ENCODE results near the gene DNPEP. TPM values are rescaled to one million over a fixed set of nuclear protein-coding genes. Genes with fewer than 3 reads are reported as not detected.

Gene DNPEP
- total and polyA plus RNA-seq, 2 of the 8 experiments (the other 6 are each of a cell fraction or from before 2014, with no cell fraction given): 59.8 to 109 TPM

DNA sequence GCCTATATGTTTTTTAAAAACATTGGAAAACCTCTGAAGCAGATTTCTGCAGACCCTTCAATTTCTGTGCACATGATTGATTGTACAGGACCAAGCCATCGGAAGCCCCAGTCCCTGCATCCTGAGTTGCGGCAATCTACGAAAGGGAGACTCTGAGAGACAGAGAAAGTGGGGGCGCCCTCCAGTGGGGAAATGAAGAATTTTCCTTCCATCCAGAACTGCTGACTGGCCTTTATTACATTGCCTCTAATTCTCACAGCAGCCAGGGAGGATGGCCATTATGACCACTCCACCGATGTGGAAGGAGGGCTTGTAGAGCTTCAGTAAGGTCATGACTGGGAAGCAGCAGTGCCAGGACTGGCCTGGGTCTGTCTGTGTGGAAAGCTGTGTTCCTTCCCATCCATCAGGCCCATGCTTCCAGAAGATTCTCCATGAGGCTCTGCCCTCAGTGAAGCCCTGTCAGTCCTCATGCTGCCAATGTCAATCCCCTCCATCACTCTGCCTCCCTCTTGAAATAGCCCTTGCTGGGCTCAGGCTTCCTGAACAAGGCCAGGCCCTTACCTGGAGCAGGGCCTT, 35.2 kb downstream of the DNPEP start:
- H3K14ac ChIP-seq (ENCODE audit: insufficient read length): no peak overlapping the region
- no peaks in the 10 kb centered on the region for H3K36me3 ChIP-seq (ENCODE audit: control insufficient read depth in 2 of 4, insufficient read depth in 4 of 4, low read length in 3 of 4)
- H4K5ac ChIP-seq (ENCODE audit: insufficient read length, low read depth, low read length): no peak overlapping the region
- H4K20me1 ChIP-seq (replicated peaks in 1 of 2; ENCODE audit: control insufficient read depth in 1 of 2, insufficient read depth in 2 of 2, low read length in 2 of 2): no peaks in the 10 kb centered on the region
- no peak overlapping the region for H2BK120ac ChIP-seq (replicated peaks; ENCODE audit: low read depth, low read length)
- H3K4me1 ChIP-seq (replicated peaks in 1 of 4; ENCODE audit: control insufficient read depth in 3 of 4, insufficient read depth in 4 of 4, low read length in 3 of 4): peaks cover 0 to 3% (median 0%) of the 10 kb centered on the region in 4 experiments; a peak in 1 of 7 replicates
- peak; percentile 81 for FAIRE-seq
- H3K18ac ChIP-seq (ENCODE audit: extremely low read depth, low read length): no peak overlapping the region; the same call in 1 of the 2 replicates
- no peak overlapping the region for H2BK20ac ChIP-seq (ENCODE audit: low read length)
- H3K79me1 ChIP-seq (ENCODE audit: low read depth, low read length): no peaks in the 10 kb centered on the region
- H2AFZ ChIP-seq (ENCODE audit: low read length): no peak overlapping the region
- H3K23me2 ChIP-seq (ENCODE audit: low read depth, low read length): no peaks in the 10 kb centered on the region
- no peak overlapping the region for H3K27ac ChIP-seq (ENCODE audit: low read depth, low read length)
- H3K4ac ChIP-seq (replicated peaks; ENCODE audit: insufficient read length, low read depth, low read length): no peak overlapping the region
- H3K9ac ChIP-seq (replicated peaks in 1 of 4; ENCODE audit: extremely low read depth in 1 of 4, low read depth in 3 of 4, low read length in 3 of 4): no peak overlapping the region
- no peak overlapping the region for H3K4me3 ChIP-seq (ENCODE audit: extremely low read depth in 1 of 4, insufficient read depth in 2 of 4, low read depth in 3 of 4, low read length in 4 of 4)
- WGBS, 2 experiments (ENCODE audit: extremely low coverage in 1 of 2, insufficient coverage in 1 of 2, insufficient read length in 1 of 2, insufficient replicate concordance in 2 of 2, low coverage in 1 of 2, low lambda C conversion rate in 2 of 2, missing lambda C conversion rate in 1 of 2): 49% methylated on average over 5 of the region's 5 CpGs; no CpG with 5 or more reads in 1 of the 2 experiments
- H4K8ac ChIP-seq (ENCODE audit: extremely low read depth, insufficient read depth, low read length): no peak overlapping the region
- H2AK5ac ChIP-seq (ENCODE audit: low read depth, low read length): no peak overlapping the region
- H2BK12ac ChIP-seq (ENCODE audit: low read depth, low read length): no peak overlapping the region
- H3K56ac ChIP-seq (replicated peaks; ENCODE audit: insufficient read length, low read depth, low read length): no peak overlapping the region
- H2BK15ac ChIP-seq (ENCODE audit: low read length): no peak overlapping the region
- H3K27me3 ChIP-seq (replicated peaks in 1 of 4; ENCODE audit: control insufficient read depth in 3 of 4, extremely low read depth in 1 of 4, insufficient read depth in 3 of 4, low read length in 3 of 4): peaks cover 4 to 13% (median 8%) of the 10 kb centered on the region in 4 experiments
- TF ChIP-seq NRF1 (IDR thresholded peaks at IDR 0.05; ENCODE audit: low read depth, low read length) (no peak), GABPA (IDR thresholded peaks at IDR 0.05; ENCODE audit: borderline replicate concordance, insufficient read depth, low read length) (peak; percentile 23; the same call in 1 of the 2 replicates), MAFK (IDR thresholded peaks at IDR 0.05; ENCODE audit: low read depth, low read length) (peak; percentile 96), BACH1 (IDR thresholded peaks at IDR 0.05; ENCODE audit: low read length) (0 out of 2 replicates have a peak, but pooled peaks have one; percentile 39), RAD21 (IDR thresholded peaks at IDR 0.05 in 1 of 2, conservative IDR thresholded peaks at IDR 0.05 in 1 of 2; ENCODE audit: low read depth in 2 of 2, low read length in 2 of 2) (peak; percentile 74 to 77)
- TF ChIP-seq, protein P1, sequence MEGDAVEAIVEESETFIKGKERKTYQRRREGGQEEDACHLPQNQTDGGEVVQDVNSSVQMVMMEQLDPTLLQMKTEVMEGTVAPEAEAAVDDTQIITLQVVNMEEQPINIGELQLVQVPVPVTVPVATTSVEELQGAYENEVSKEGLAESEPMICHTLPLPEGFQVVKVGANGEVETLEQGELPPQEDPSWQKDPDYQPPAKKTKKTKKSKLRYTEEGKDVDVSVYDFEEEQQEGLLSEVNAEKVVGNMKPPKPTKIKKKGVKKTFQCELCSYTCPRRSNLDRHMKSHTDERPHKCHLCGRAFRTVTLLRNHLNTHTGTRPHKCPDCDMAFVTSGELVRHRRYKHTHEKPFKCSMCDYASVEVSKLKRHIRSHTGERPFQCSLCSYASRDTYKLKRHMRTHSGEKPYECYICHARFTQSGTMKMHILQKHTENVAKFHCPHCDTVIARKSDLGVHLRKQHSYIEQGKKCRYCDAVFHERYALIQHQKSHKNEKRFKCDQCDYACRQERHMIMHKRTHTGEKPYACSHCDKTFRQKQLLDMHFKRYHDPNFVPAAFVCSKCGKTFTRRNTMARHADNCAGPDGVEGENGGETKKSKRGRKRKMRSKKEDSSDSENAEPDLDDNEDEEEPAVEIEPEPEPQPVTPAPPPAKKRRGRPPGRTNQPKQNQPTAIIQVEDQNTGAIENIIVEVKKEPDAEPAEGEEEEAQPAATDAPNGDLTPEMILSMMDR (IDR thresholded peaks at IDR 0.05; ENCODE audit: control extremely low read depth in 1 of 3, insufficient read depth in 1 of 3, low read depth in 1 of 3, low read length in 3 of 3): peak; percentile 59 to 85 (median 81)
- TF ChIP-seq, protein P2, sequence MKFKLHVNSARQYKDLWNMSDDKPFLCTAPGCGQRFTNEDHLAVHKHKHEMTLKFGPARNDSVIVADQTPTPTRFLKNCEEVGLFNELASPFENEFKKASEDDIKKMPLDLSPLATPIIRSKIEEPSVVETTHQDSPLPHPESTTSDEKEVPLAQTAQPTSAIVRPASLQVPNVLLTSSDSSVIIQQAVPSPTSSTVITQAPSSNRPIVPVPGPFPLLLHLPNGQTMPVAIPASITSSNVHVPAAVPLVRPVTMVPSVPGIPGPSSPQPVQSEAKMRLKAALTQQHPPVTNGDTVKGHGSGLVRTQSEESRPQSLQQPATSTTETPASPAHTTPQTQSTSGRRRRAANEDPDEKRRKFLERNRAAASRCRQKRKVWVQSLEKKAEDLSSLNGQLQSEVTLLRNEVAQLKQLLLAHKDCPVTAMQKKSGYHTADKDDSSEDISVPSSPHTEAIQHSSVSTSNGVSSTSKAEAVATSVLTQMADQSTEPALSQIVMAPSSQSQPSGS (IDR thresholded peaks at IDR 0.05; ENCODE audit: low read length): no peak
- no peaks in the 10 kb centered on the region for H3K79me2 ChIP-seq (ENCODE audit: control insufficient read depth in 1 of 2, insufficient read depth in 2 of 2, low read length in 2 of 2)
- H4K91ac ChIP-seq (replicated peaks; ENCODE audit: insufficient read length, low read length): no peak overlapping the region
- DNase-seq (ENCODE audit: low read depth in 1 of 2, low spot score in 2 of 2): peak; percentile 43 to 94
- H3K4me2 ChIP-seq (ENCODE audit: insufficient read depth in 1 of 2, low read depth in 2 of 2, low read length in 2 of 2): no peak overlapping the region
- ChIA-PET CTCF (ENCODE audit: partially characterized antibody) (interaction anchor here (0.6 to 8.0 kb wide), 32 partner anchors 8 to 272 kb away, joined by 3 to 91 read pairs (median 5); partner anchors contain the start of genes DNAJB2, GLB1L, RESP18 and STK16), POLR2A (ENCODE audit: partially characterized antibody) (no interaction called here)
- H3K9me3 ChIP-seq (ENCODE audit: insufficient read depth in 2 of 2, low read depth in 1 of 2, low read length in 1 of 2): no peaks in the 10 kb centered on the region
- H3K23ac ChIP-seq (ENCODE audit: insufficient read length): no peak overlapping the region
- H2BK5ac ChIP-seq (ENCODE audit: low read depth, low read length): no peak overlapping the region

All from H1 (cell line).